IPS-NIHi7 (cell line): Measurements from ENCODE around the gene PCDHA1.

ENCODE experiments used
- DNase-seq: peaks from one replicate; pipeline ENCODE4 v3.0.0; 2012; ENCODE audit warnings: mixed read lengths; ENCODE audit errors: extremely low spot score

The PCDHA1 gene

DNA sequence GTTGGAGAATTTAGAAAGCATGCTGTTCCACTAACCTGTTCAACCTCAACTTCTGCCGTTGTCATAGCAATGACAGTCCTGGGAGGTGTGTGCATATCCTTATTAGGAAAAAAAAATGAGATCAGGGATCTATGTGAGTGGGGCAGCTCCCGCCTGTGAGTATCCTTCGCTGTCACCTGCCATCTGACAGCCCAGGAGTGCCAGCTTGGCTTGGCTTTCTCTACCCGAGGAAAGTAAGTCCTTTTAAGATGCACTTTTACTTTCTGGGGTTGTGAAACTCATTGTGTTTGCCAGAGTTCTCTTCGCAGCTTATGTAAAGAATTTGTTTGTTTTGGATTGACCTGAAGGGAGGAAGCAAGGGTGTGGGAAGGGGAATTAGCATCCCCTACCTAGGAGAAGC, 202.2 kb downstream of the PCDHA1 start:
- no peak for DNase-seq

DNA sequence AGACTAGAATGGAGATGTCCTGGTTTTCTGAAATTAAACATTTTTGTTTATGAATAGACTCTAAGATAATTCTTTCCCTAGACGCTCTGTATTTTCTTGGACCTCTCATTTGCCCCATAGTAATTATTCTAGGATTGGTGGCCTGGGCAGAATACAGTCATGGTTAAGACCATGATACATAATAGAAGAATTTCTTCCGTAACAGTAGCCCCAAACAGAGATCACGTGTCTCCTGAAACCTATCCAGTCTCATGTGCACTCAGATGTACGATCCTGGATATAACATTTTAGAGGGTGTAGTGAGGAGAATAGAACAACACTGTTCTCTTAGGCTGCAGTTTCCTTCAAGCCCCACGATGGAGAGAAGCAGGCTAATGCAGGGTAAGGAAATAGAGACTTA, 202.7 kb downstream of the PCDHA1 start:
- no peak for DNase-seq

DNA sequence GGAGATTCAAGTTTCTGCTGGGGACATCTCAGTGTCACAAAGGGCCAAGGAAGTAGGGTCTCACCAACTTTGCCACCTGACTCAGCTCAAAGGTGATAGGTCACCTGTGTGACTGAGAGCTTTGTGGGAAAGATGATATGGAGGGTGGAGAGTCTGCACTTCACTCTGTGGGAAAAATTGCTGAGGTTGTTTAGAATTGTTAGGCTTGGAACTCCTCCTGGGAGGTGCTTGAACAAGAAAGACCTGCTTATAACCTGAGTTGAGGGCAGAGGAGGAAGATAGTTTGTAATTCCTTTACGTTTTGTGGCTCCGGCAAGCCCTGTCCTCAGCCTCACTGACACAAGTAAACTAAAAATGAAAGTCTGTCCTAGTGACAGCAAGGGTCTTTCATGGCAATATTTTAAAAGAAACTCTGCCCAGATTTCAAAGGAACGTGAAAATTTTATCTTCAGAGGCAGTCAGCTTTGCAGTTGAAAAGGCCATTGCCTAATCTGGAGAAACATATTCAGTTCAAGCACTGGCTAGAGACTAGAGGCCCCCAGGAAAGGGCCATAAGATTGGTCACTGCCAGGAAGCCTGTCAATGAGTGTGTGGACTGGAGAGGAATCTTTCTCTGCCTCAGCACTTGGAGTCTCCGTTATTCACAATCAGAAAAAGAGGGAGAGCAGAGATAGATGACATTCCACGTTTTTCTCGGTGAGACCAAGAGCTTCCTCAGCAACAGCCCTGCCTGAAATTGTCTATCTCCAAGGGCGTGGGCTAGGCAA, 203.5 kb downstream of the PCDHA1 start:
- no peak for DNase-seq

DNA sequence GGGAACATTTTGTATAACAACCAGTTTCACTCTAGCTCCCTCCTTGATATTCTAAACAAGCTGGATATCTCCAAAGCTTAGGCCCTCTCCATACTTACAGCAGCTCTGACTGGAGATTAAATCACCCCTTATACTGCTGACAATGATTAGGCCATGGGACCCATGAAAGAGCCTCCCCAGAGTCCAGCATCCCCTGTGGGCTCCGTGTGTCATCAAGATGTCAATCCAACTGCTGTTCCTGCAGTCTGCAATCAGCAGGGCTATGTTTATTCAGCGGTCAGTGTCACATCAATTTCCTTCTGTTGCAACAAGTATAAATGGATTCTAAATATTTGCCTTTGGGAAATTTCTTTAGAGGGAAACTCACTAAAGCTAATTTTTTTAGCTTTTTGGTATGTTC, 206.9 kb downstream of the PCDHA1 start:
- DNase-seq = no peak

DNA sequence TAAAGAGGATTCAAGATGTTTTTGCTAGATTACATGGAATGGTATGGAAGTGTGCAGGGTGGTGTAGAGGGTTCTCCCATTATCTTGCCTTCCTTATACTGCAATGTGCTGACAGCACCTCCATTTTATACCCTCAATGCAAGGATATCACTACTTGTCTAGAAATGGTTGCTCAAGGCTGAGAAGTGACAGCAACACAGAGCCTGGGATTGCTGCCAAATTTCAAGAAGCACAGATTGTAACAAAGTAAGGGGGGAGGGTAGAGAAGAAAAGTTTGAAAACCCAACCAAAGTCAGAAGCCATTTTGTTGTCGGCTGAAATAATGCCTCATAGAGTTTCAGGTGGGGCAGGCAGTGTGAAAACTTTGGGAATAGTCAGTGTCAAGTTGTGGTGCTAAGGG, 210.1 kb downstream of the PCDHA1 start:
- no peak for DNase-seq

DNA sequence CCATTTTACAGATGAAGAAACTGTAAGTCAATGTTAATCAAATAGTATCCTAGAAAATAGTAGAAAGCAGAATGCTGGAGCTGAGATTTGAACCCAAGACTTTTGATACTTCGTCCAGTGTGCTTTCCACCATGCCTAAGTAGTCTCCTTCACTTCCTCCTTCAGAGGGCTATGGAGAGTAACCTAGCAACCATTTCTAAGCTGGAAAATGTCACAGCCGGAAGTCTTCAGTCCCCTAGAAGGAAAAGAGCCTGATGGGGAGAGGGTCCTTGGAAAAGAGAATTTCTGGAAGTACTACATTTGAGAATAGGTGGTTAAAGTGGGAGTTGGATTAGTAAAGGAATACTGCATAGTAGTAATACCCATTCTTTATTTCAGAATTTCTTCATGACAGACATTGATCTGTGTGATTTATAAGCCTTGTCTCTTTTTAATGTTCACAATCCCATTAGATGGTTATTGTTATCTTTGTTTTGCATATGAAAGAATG, 213.0 kb downstream of the PCDHA1 start:
- no peak for DNase-seq

DNA sequence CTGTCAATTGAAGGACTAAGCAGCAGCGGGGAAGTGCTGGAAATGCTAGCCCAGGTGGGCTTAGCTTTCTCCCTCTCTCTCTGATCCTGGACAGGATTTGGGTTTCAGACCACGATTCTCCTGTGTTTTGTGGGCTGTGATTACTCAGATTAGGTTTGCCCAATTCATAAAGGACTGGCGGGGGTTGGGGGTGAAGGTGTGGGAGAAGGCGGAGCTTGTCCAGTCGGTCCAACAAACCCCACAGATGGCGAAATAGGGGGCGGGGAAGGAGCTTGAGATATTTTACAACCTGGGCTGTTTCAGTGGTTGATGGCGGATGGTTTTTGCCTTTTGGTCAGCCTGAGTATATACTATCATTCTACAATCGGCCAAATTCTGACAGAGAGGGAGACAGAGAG, 215.5 kb downstream of the PCDHA1 start:
- peak; percentile 49 for DNase-seq

DNA sequence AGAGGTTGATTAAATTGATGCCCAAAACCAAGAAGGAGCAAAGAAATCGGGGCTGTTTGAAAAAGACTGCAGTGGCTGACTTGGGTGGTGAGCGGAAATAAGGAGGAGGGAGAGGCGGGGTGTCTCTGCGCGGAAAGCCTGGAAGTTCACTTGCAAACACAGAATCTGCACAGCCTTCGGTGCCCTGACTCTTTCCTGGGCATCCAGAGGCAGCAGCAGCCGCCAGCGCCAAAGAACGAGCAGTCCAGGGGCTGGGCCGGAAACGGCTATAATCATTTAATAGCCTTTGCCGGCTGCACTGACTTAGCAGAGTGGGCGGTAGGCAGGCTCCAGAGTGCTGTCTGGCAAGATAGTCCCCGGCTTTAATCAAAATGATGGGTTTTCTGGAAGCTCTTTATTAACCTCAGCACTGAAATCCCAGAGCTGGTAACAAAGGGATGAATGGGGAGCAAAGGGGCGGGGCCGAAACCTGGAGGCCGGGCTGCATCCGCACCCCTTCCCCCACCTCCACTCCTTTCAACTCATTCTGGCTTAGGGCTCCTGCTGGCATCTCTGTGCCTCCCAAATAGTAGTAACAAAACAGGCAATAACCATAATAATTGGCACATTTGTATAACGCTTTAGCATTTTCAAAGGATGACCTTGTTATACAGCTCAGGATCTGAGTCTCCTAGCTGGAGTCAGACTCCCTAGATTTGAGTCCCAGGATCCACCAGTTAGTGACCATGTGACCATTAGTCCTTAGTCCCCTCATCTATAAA, 216.1 kb downstream of the PCDHA1 start:
- DNase-seq = peak; percentile 78

DNA sequence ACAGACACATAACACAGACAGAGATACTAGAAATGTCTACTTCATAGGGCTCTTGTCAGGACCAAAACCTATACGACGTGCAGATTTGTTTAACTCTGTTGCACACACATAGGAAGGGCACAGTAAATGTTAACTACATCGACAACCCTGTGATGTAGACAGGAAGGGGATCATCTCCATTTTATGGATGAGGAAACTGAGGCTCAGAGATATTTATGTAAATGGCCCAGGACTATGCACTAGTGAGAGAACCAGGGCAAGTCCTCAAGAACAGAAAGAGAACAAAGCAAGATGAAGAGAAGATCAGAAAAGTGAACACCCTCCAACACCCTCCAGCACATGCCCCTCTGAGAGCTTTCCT, 216.6 kb downstream of the PCDHA1 start:
- no peak for DNase-seq

DNA sequence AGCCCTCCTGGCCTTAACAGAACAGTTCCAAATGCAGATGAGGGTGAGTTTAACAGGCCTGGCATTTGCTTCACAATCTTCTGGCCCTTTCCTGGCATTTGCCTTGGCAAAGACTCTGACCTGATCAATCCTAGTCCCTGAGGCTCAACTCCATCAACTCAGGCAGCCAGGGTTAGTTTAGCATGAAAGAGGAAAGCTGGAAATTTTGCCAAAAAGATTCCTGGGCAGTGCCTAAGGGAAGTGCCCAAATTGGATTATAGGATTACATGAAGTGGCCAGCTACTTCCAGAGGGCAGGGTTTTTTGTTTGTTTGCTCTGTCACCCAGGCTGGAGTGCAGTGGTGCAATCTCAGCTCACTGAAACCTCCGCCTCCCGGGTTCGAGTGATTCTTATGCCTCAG, 217.1 kb downstream of the PCDHA1 start:
- no peak for DNase-seq

DNA sequence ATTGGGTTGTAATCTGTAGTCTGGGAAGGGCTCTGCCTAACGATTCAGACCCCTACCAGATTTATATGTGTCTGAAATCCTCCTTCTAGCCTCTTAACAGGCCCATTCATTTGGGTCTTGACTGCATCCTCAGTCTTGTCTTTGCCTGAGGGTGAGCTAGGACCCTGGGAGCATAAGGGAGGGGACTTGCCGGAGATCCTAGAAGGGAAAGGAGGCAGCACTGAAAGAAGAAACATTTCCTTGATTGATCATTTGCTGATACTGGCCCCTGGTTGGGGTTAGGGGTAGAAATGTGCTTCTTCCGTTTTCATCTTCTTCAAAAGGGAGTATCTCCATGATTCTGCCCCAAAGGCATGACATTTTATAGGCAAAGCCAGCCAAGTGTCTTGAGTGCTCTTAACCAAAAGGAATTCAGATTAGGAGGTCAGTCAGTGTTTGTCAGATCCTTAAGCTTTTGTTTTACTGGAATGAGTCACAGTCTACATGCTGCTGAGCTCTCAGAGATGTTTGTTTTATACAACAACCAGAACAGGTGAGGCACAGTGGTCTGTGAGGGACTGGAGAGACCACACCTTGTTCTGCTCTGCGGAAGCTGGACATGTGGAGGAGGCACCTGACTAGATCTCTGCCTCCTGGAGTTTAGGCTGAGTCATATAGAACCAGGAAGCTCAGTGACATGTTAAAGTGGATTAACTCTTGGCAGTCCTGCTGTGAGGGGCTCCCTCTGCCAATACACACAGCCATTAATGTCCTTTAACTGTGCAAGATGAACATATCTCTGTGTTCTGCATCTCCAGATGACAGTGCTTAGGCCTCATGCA, 218.1 kb downstream of the PCDHA1 start:
- peak; percentile 68 for DNase-seq

DNA sequence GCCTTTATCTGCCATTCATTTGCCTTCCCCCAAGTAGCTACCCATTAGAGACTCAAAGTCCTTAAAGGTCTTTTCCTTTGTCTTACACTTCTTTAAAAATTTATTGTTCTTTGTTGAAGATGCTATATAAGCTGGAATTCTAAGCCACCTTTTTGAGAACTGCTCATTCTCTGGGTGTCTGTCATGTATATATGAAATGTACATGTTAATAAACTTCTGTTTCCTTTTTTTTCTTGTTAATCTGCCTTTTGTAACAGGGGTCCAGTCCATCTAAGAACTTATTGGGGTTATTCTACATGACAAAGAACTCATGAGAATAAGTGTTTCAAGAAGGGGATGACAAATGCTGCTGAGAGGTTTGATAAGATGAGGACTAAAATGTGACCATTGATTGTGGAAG, 221.9 kb downstream of the PCDHA1 start:
- no peak for DNase-seq

DNA sequence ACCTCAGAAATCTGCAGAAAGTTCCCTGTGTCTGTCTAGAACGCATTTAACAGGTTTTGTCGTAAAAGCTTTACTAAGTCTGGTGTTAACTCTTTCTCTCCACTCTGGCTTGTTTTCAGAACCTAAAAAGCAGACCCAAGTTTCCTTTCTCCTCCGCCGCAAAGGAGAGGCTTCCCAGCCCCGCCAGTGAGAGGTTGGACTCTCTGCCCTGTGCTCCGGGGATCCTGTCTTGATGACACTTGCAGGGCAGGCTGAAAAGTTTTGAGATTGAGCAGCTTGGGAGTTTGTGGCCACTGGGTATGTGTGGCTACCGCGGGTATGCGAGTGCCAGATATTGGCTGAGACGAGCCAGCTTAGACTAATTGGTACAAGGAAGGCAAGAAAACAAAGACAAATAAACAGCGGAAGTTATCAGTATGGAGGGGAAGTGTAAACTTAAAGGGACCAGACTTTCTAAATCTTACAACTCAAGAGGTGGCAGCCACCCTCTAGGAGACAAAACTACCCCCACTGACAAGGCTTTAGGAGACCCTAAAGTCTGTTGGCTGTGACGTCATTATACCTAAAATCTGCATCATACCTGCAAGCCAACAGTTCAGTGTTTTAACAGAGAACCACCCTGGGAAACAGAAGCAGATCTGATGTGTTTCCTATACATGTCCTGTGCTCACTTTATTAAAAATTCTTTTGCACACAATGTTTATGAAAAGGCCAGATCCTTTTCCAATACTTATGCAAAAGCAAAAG, 224.3 kb downstream of the PCDHA1 start:
- no peak for DNase-seq

DNA sequence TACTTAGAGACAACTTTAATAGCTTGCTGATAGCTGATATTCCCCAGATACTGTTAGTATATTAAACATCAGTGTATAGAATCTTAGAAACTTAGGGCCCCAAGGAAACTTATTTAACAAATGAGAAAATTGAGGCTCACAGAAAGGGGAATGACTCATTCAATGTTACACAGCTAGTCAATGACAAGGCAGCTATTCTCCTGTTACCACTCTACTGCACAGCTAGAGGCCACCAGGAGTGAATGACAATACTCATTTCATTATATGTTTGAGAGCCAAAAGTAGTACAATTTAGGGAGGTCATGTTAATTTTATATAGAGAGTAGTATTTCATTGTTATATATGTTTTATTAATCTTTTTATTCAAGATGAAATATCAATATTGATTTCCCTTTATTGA, 232.0 kb downstream of the PCDHA1 start:
- no peak for DNase-seq

DNA sequence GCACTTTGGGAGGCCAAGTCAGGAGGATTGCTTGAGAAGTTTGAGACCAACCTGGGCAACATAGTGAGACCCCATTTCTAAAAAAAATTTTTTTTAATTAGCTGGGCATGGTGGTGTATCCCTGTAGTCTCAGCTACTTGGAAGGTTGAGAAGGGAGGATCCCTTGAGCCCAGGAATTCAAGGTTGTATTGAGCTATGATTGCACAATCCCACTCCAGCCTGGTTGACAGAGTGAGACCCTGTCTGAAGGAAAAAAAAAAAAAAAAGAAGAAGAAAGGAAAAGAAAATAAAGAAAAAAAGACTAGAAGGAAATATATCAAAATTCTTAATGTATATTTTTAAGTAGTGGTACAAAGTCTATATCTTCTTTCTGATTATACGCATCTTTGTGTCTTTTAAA, 236.4 kb downstream of the PCDHA1 start:
- no peak for DNase-seq

DNA sequence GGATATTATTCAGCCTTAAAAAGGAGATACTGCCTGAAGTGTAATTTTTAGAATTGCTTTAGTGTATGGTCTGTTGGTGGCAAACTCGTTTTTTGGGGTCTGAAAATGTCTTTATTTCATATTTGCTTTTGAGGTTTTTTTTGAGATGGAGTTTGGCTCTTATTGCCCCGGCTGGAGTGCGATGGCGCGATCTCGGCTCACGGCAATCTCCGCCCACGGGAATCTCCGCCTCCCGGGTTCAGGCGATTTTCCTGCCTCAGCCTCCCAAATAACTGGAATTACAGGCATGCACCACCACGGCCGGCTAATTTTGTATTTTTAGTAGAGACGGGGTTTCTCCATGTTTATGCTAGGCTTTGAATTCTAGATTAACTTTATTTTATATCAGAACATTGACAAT, 245.1 kb downstream of the PCDHA1 start:
- DNase-seq = no peak

DNA sequence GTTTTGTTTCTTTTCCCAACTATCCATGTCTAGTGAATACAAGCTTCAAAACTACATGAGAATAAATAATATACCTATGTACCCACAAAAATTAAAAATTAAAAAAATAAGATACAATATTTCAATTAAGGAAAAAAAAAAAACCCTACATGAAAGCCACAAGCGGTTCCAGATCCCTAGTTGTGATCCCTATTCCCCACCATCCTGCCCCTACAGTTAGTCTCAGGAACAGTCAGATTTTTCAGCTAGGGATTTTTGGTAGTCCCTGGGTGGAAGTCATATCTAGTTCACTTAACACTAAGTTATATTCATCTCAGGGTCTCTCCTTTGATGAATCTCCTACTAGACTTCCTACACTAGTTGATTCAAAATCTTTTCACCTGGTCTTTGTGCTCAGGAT, 246.7 kb downstream of the PCDHA1 start:
- DNase-seq = no peak

DNA sequence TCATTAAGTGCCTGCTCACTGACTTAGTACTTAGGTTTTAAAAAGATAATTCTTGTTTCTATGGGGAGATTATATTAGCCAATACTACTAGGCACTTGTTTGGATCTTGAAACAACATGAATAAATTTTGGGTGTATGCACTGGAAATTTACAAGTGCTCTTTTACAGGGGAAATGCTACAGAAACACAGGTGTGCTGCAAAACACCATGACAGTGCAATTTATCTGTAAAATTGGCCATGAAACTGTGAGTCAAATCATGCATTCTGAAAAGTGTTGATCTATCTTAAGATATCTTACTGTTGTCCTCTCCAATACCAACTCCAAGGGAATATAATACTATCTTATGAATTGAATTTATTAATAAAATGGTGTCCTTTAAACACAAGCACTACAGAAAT, 253.1 kb downstream of the PCDHA1 start:
- no peak for DNase-seq

DNA sequence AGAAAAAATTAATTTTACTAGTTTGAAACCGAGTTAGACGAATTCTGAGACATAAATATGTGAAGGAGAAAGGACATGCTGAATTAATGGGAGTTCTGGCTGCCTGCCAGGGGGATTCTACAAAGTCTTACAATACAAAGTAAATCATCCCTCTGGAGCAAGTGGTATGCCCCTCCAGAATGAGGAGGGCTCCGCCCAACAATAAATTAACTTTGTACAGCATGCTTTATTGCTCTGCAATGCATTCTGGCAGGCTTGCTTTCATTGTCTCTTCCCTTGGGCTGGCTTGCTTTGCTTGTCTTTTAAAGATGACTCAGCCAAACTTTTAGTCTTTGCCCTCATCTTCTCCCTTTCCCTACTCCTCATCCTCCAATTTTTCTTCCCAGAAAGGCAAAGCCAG, 253.6 kb downstream of the PCDHA1 start:
- DNase-seq = no peak

DNA sequence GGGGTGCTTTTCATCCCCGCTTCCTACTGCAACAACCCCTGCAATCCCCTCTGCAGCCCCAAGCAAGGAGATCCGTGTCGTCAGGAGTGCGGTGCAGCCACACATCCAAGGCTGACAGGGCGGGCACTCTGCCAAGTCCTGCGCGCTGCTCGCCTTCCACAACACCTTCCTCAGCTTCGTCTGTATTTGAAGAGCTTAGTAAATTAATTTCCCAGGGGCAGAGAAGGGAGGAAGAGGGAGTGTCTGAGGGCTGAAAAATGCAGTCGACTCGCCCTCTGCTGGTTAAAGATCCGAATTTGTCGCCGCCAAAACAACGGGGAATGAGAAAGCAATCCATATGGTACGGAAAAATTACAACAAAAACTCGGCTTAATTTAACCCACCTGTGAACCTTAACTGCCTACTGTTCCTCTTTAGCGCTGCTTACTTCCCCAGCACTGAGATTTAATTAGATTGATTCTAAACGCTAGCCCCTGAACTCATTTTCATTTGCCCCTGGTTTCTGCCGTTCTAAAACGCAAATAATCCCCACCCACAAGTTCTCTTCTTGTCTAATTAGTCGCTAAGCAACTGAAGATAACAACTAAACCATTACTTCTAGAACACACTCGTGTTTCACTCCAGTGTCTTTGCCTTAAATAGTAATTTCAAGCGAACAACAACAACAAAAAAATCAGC, 254.3 kb downstream of the PCDHA1 start:
- peak; percentile 75 for DNase-seq

DNA sequence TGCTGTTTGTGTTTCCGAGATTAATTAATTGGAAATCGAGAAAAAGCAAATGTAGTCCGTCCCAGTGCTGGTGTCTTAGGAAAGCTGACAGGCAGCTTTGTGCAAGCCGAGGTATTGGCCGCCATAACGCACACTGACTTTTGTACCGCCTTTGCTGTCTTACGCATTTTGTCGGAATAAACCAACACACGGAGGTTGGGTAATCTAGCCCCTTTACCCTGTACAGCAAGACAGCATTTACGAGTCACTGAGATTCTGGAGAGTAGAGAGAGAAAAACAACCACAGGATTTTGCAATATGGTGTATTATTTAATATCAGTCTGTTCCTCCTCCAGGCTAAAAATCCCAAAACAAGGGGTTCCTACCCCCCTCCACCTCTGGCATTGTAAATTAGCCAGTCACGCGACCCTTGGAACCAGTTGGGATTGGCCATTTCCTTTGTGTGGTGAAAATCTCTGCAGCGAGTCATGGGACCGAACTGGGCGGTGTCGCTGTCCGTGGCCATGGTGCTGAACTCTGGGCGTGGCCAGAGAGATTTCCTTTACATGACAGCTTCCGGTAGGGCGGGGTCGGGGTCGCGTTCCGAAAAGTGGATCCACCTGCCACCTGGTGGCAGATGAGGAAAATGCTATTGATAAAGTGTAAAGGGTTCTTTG, 255.0 kb downstream of the PCDHA1 start:
- DNase-seq = peak; percentile 97
